Naive thymus-derived CD4-positive, alpha-beta T cell (primary cell): ENCODE measurements around the gene ERAP2. TPM values are rescaled to one million over a fixed set of nuclear protein-coding genes. Genes with fewer than 3 reads are reported as not detected.
A peak's percentile ranks its signal among the peaks of the same experiment; 100 is the strongest.

Experiments
- ATAC-seq: fragments of 150-1000 bp; cut with Tn5 transposase; 2 replicates; pipeline ENCODE4 v1.10.0; 2021; ENCODE audit warnings: mild to moderate bottlenecking, moderate library complexity
- CTCF ChIA-PET: fragments of 350-600 bp; sonication (Branson Sonifier 250); formaldehyde crosslinking; loops from one replicate; lab custom pipeline; 2021; ENCODE audit warnings: antibody characterized with exemption; lab: Charles Lee
- POLR2A ChIA-PET: fragments of 350-600 bp; sonication (Branson Sonifier 250); formaldehyde crosslinking; loops from one replicate; lab custom pipeline; 2021; ENCODE audit warnings: antibody characterized with exemption, inconsistent platforms; lab: Charles Lee
- DNase-seq, 9 donors: peaks; one replicate each; pipeline versions ENCODE4 v3.0.0 to v3.0.0-alpha.2; 2020 to 2022; ENCODE audit warnings: mixed read lengths in 1 of 9
- H3K27ac ChIP-seq: one replicate; pipeline ENCODE4 v1.7.0; 2013; ENCODE audit warnings: mild to moderate bottlenecking, low read depth, low read length, moderate library complexity
- H3K27me3 ChIP-seq, 2 donors: one replicate each; pipeline ENCODE4 v1.7.0; 2013; ENCODE audit warnings: low read length in 2 of 2, mild to moderate bottlenecking in 2 of 2, moderate library complexity in 2 of 2; ENCODE audit not compliant: control insufficient read depth in 2 of 2, insufficient read depth in 2 of 2
- H3K36me3 ChIP-seq, 3 experiments: 1 replicate in 2 of 3; 2 replicates in 1 of 3; pipeline ENCODE4 v1.7.0; 2013; ENCODE audit warnings: low read length in 3 of 3, mild to moderate bottlenecking in 3 of 3, moderate library complexity in 1 of 3; ENCODE audit not compliant: insufficient read depth in 3 of 3, control insufficient read depth in 2 of 3
- H3K4me1 ChIP-seq, 2 donors: one replicate each; pipeline ENCODE4 v1.7.0; 2013; ENCODE audit warnings: low read length in 2 of 2, mild to moderate bottlenecking in 2 of 2, moderate library complexity in 1 of 2; ENCODE audit not compliant: control insufficient read depth in 2 of 2, insufficient read depth in 2 of 2
- H3K4me3 ChIP-seq: 2 replicates; pipeline ENCODE4 v1.7.0; 2013; ENCODE audit warnings: mild to moderate bottlenecking, low read length
- H3K9me3 ChIP-seq, 3 experiments: 1 replicate in 2 of 3; 2 replicates in 1 of 3; pipeline ENCODE4 v1.7.0; 2013; ENCODE audit warnings: low read length in 3 of 3; ENCODE audit not compliant: control insufficient read depth in 2 of 3
- H3K27ac Mint-ChIP-seq, 9 donors: one replicate each; pipeline ENCODE4 v1.8.0; 2020 to 2022; ENCODE audit warnings: mixed read lengths in 9 of 9, mild to moderate bottlenecking in 8 of 9, moderate library complexity in 5 of 9, inconsistent platforms in 2 of 9
- H3K27me3 Mint-ChIP-seq, 5 donors: one replicate each; pipeline ENCODE4 v1.8.0; 2021 to 2022; ENCODE audit warnings: mixed read lengths in 5 of 5, mild to moderate bottlenecking in 1 of 5
- H3K36me3 Mint-ChIP-seq, 5 donors: one replicate each; pipeline ENCODE4 v1.8.0; 2020 to 2022; ENCODE audit warnings: mixed read lengths in 5 of 5, mild to moderate bottlenecking in 3 of 5, inconsistent platforms in 1 of 5
- H3K4me1 Mint-ChIP-seq, 7 donors: one replicate each; pipeline ENCODE4 v1.8.0; 2020 to 2022; ENCODE audit warnings: mixed read lengths in 7 of 7, mild to moderate bottlenecking in 3 of 7, inconsistent platforms in 1 of 7
- H3K4me3 Mint-ChIP-seq, 10 donors: one replicate each; pipeline ENCODE4 v1.8.0; 2020 to 2022; ENCODE audit warnings: mild to moderate bottlenecking in 10 of 10, mixed read lengths in 10 of 10, moderate library complexity in 6 of 10, inconsistent platforms in 2 of 10
- H3K9me3 Mint-ChIP-seq, 11 donors: one replicate each; pipeline ENCODE4 v1.8.0; 2020 to 2022; ENCODE audit warnings: mixed read lengths in 11 of 11, mild to moderate bottlenecking in 4 of 11, inconsistent platforms in 1 of 11, moderate library complexity in 1 of 11
- intact Hi-C, 2 donors: fragments of 100-400 bp; cut with micrococcal nuclease; formaldehyde crosslinking; loops; one replicate each; pipeline ENCODE4 v1.15.1; 2023
- polyA plus RNA-seq, 2 donors: library from polyadenylated mRNA; unstranded; fragments of 300-500 nt; fragmentation: Illumina TruSeq; gene quantifications; one replicate each; pipeline ENCODE4 v1.2.3, GENCODE V29; 2021
- total RNA-seq, 6 experiments: library from RNA in 5 of 6; stranded (reverse) in 5 of 6; gene quantifications; 1 replicate in 5 of 6; 2 replicates in 1 of 6; pipeline ENCODE4 v1.2.3 and lab custom pipeline; 2021 to 2026

ERAP2 gene
- total and polyA plus RNA-seq, 7 experiments from 2014 or later, result 11.1 to 161 (median 97.2) TPM

DNA sequence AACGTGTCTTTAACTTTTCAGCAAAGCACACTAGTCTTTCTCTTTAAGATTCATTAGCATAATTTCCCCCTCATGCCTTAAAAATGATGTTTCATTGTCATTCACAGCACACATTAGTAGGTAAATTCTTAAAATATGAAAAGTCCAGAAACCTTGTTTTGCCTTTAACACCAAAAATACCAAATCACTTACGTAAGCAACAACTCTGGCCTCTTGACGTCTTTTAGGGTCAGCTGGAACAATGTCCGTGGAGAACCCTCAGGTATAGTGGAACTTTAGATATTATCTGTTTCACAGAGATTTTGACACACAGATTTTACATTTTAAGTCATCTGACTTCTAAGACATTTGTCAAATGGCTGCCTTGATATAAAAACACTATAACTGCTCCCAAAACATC is 90.5 kb downstream of the ERAP2 start:
- H3K27me3 ChIP-seq, result no peaks in the 10 kb centered on the region
- Mint-ChIP-seq H3K36me3 (peaks cover 0 to 36% (median 4%) of the 10 kb centered on the region in 5 donors), H3K27me3 (no peaks in the 10 kb centered on the region), H3K9me3 (peaks cover 0 to 2% (median 0%) of the 10 kb centered on the region in 11 donors), H3K4me1 (peaks cover 57 to 100% (median 96%) of the 10 kb centered on the region in 7 donors), H3K27ac (peak overlapping the region in 5 of 9 donors; percentile 42 to 97 (median 71)), H3K4me3 (no peak overlapping the region)
- H3K4me3 ChIP-seq, result no peak overlapping the region
- intact Hi-C loops, result loop anchor here in 1 of 2 donors (2.0 kb wide), 1 partner anchor 42 kb away; no protein-coding TSS in a partner anchor
- H3K4me1 ChIP-seq, result peaks cover 35 to 51% of the 10 kb centered on the region in 2 donors
- ChIA-PET CTCF (no interaction called here), POLR2A (interaction anchor here (0.7 to 2.6 kb wide), 4 partner anchors 11 to 31 kb away, joined by 3 to 11 read pairs (median 6); partner anchors contain the start of gene LNPEP)
- no peaks in the 10 kb centered on the region for H3K9me3 ChIP-seq
- DNase-seq (no peak), ATAC-seq (no peak)
- no peaks in the 10 kb centered on the region for H3K36me3 ChIP-seq
- H3K27ac ChIP-seq, result no peak overlapping the region

DNA sequence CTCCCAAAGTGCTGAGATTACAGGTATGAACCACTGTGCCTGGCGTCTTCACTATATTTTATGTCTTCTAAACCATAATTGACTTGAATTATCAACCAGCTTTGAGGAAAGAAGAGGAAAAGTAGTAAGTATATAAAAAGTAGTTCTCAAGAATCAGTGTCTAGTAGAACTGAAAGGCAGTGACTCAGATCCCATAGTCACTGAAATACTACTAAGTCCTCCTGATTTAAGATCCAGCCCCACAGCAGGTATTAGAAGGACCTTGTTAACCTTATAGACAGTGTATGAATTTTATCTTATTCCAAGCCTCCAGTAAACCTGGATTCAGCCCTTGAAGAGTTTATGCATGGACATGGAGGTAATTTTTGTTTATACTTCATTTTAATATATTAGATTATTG is 91.1 kb downstream of the ERAP2 start:
- peaks cover 35 to 51% of the 10 kb centered on the region in 2 donors for H3K4me1 ChIP-seq
- Mint-ChIP-seq H3K9me3 (peaks cover 0 to 2% (median 0%) of the 10 kb centered on the region in 11 donors), H3K27ac (peak overlapping the region in 5 of 9 donors; percentile 11 to 97 (median 33)), H3K4me3 (no peak overlapping the region), H3K27me3 (no peaks in the 10 kb centered on the region), H3K4me1 (peaks cover 63 to 100% (median 96%) of the 10 kb centered on the region in 7 donors), H3K36me3 (peaks cover 0 to 36% (median 4%) of the 10 kb centered on the region in 5 donors)
- ChIA-PET CTCF (no interaction called here), POLR2A (interaction anchor here (0.8 kb wide), 1 partner anchor 43 kb away, joined by 3 read pairs; no protein-coding TSS in a partner anchor)
- no peaks in the 10 kb centered on the region for H3K27me3 ChIP-seq
- ATAC-seq (no peak), DNase-seq (no peak)
- no peaks in the 10 kb centered on the region for H3K9me3 ChIP-seq
- no peak overlapping the region for H3K4me3 ChIP-seq
- no peak overlapping the region for H3K27ac ChIP-seq
- no peaks in the 10 kb centered on the region for H3K36me3 ChIP-seq
- intact Hi-C loops, result loop anchor here in 1 of 2 donors (2.0 kb wide), 1 partner anchor 41 kb away; no protein-coding TSS in a partner anchor

DNA sequence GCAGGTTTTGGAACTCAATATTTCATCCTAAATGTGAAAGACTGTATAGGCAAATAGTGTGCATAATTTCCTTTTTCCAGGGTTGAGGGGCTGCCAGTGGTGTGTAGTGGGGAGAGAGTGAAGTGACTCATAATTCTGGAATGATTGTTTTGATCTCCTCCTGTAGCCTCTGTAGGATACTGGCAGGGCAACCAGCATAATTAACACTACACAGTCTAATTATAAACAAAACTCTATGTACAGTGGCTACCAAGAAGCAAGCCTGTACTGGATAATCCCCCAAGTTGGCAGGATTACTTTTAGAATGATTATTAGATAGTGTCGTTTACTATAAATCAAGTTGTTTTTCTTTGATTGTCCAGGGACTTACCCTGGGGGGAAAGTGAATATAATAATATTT is 91.8 kb downstream of the ERAP2 start:
- H3K9me3 ChIP-seq, result no peaks in the 10 kb centered on the region
- H3K4me1 ChIP-seq, result peaks cover 35 to 52% of the 10 kb centered on the region in 2 donors
- POLR2A ChIA-PET, result no interaction called here
- intact Hi-C loops, result no loop called here
- CTCF ChIA-PET, result no interaction called here
- DNase-seq (no peak), ATAC-seq (no peak)
- Mint-ChIP-seq H3K4me3 (peak overlapping the region in 4 of 10 donors; percentile 1 to 66 (median 54)), H3K4me1 (peaks cover 63 to 100% (median 96%) of the 10 kb centered on the region in 7 donors), H3K27me3 (no peaks in the 10 kb centered on the region), H3K36me3 (peaks cover 0 to 35% (median 4%) of the 10 kb centered on the region in 5 donors), H3K27ac (peak overlapping the region in 5 of 9 donors; percentile 11 to 97 (median 54)), H3K9me3 (peaks cover 0 to 2% (median 0%) of the 10 kb centered on the region in 11 donors)
- H3K4me3 ChIP-seq, result no peak overlapping the region
- no peak overlapping the region for H3K27ac ChIP-seq
- H3K36me3 ChIP-seq, result no peaks in the 10 kb centered on the region
- no peaks in the 10 kb centered on the region for H3K27me3 ChIP-seq

DNA sequence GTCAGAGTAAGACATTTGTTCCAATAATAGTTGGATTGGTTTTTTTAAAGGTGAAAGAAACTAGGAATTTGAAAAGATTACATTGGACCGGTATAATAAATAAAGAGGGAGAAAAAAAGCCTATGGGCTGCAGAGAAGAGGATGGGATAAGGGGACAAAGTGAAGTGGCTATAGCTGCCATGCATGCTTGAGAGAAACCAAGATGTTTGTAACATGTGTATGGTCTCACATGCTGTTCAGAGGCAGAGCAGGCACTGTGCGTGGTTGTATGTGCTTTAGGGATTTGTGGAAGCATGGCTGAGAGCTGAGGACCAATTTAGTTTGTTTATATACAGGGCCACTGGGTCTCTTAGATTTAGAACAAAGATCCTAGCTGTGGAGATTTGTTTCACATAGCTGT is 92.3 kb downstream of the ERAP2 start:
- Mint-ChIP-seq H3K27ac (peak overlapping the region in 6 of 9 donors; percentile 46 to 97 (median 68)), H3K4me3 (peak overlapping the region in 9 of 10 donors; percentile 1 to 67 (median 50)), H3K9me3 (peaks cover 0 to 2% (median 0%) of the 10 kb centered on the region in 11 donors), H3K36me3 (peaks cover 0 to 31% (median 4%) of the 10 kb centered on the region in 5 donors), H3K4me1 (peaks cover 63 to 100% (median 94%) of the 10 kb centered on the region in 7 donors), H3K27me3 (no peaks in the 10 kb centered on the region)
- Histone ChIP-seq H3K4me1 (peaks cover 35 to 51% of the 10 kb centered on the region in 2 donors), H3K36me3 (no peaks in the 10 kb centered on the region), H3K9me3 (no peaks in the 10 kb centered on the region), H3K4me3 (no peak overlapping the region), H3K27ac (no peak overlapping the region), H3K27me3 (no peaks in the 10 kb centered on the region)
- intact Hi-C loops, result loop anchor here in 1 of 2 donors (1.0 kb wide), 1 partner anchor 9 kb away; no protein-coding TSS in a partner anchor
- CTCF ChIA-PET, result no interaction called here
- POLR2A ChIA-PET, result interaction anchor here (0.6 to 1.0 kb wide), 2 partner anchors 32 to 192 kb away, joined by 3 to 4 read pairs; partner anchors contain the start of gene LNPEP
- no peak for DNase-seq
- no peak for ATAC-seq

Other genes starting within 250 kb of the ERAP2 start
- 100 to 1,000 TPM; 112 to 298 (median 185) TPM for gene CAST, start 214.1 kb upstream of the ERAP2 start, total RNA-seq
- 10 to 100 TPM; 31.1 to 43.8 TPM for gene CAST, start 214.1 kb upstream of the ERAP2 start, polyA plus RNA-seq
- 100 to 1,000 TPM in 3 of 5 experiments, 10 to 100 TPM in 2; 79.0 to 184 (median 153) TPM for gene ERAP1, start 68.6 kb upstream of the ERAP2 start, total RNA-seq
- 10 to 100 TPM; 50.4 to 72.6 TPM for gene ERAP1, start 68.6 kb upstream of the ERAP2 start, polyA plus RNA-seq
- gene LNPEP, start 59.6 kb downstream of the ERAP2 start, total RNA-seq, result 100 to 1,000 TPM in 1 of 5 experiments, 10 to 100 TPM in 4; 82.4 to 109 (median 88.8) TPM
- gene LNPEP, start 59.6 kb downstream of the ERAP2 start, polyA plus RNA-seq, result 10 to 100 TPM; 53.2 to 54.5 TPM